ENCODE measurements around the gene PARVB.
A peak's percentile ranks its signal among the peaks of the same experiment; 100 is the strongest.

The PARVB gene

GRCh38 chr22:44018594-44018993, 5.5 kb upstream of the PARVB start:
- H3K27me3 Mint-ChIP-seq (ENCODE audit: low read depth, poor library complexity) = no peaks in the 10 kb centered on the region
- TF ChIP-seq CTCF (IDR thresholded peaks at IDR 0.05) = no peak
- peaks cover 37% of the 10 kb centered on the region for H3K4me1 Mint-ChIP-seq
- H3K9me3 Mint-ChIP-seq = no peaks in the 10 kb centered on the region
- no peak overlapping the region for H3K4me3 Mint-ChIP-seq
- H3K27ac Mint-ChIP-seq = no peak overlapping the region
- DNase-seq = no peak
- H3K36me3 Mint-ChIP-seq (ENCODE audit: low read depth) = no peaks in the 10 kb centered on the region

- H3K27me3 Mint-ChIP-seq (ENCODE audit: low read depth, poor library complexity) = no peaks in the 10 kb centered on the region
- no peak for TF ChIP-seq CTCF (IDR thresholded peaks at IDR 0.05)
- H3K4me3 Mint-ChIP-seq = no peak overlapping the region
- no peak for DNase-seq
- H3K27ac Mint-ChIP-seq = no peak overlapping the region
- no peaks in the 10 kb centered on the region for H3K36me3 Mint-ChIP-seq (ENCODE audit: low read depth)
- H3K4me1 Mint-ChIP-seq = peaks cover 38% of the 10 kb centered on the region
- no peaks in the 10 kb centered on the region for H3K9me3 Mint-ChIP-seq
Observed at GRCh38 chr22:44019416-44019815, 4.7 kb upstream of the PARVB start.

GRCh38 chr22:44019846-44020245, 4.3 kb upstream of the PARVB start:
- Mint-ChIP-seq H3K36me3 (ENCODE audit: low read depth) (no peaks in the 10 kb centered on the region), H3K4me1 (peaks cover 36% of the 10 kb centered on the region), H3K4me3 (no peak overlapping the region), H3K9me3 (no peaks in the 10 kb centered on the region), H3K27ac (peak overlapping the region; percentile 45), H3K27me3 (ENCODE audit: low read depth, poor library complexity) (no peaks in the 10 kb centered on the region)
- no peak for DNase-seq
- TF ChIP-seq CTCF (IDR thresholded peaks at IDR 0.05) = no peak

GRCh38 chr22:44020981-44021380, 3.1 kb upstream of the PARVB start:
- Mint-ChIP-seq H3K27ac (no peak overlapping the region), H3K4me3 (peak overlapping the region; percentile 24), H3K9me3 (no peaks in the 10 kb centered on the region), H3K36me3 (ENCODE audit: low read depth) (no peaks in the 10 kb centered on the region), H3K27me3 (ENCODE audit: low read depth, poor library complexity) (no peaks in the 10 kb centered on the region), H3K4me1 (peaks cover 42% of the 10 kb centered on the region)
- no peak for DNase-seq
- TF ChIP-seq CTCF (IDR thresholded peaks at IDR 0.05) = no peak

- H3K36me3 Mint-ChIP-seq (ENCODE audit: low read depth) = no peaks in the 10 kb centered on the region
- peak overlapping the region; percentile 82 for H3K4me3 Mint-ChIP-seq
- H3K9me3 Mint-ChIP-seq = no peaks in the 10 kb centered on the region
- DNase-seq = peak; percentile 75
- H3K27ac Mint-ChIP-seq = no peak overlapping the region
- H3K27me3 Mint-ChIP-seq (ENCODE audit: low read depth, poor library complexity) = no peaks in the 10 kb centered on the region
- TF ChIP-seq CTCF (IDR thresholded peaks at IDR 0.05) = no peak
- H3K4me1 Mint-ChIP-seq = peaks cover 60% of the 10 kb centered on the region
Observed at GRCh38 chr22:44023404-44024287, 456 bp upstream of the PARVB start.
